SHP77 (cell line): ENCODE results near the gene FOXP1.
A peak's percentile ranks its signal among the peaks of the same experiment; 100 is the strongest.

ENCODE experiments used
- DNase-seq, 2 experiments: peaks; one replicate each; lab custom pipeline; 2025; lab: John Stamatoyannopoulos, UW

Gene FOXP1

DNA sequence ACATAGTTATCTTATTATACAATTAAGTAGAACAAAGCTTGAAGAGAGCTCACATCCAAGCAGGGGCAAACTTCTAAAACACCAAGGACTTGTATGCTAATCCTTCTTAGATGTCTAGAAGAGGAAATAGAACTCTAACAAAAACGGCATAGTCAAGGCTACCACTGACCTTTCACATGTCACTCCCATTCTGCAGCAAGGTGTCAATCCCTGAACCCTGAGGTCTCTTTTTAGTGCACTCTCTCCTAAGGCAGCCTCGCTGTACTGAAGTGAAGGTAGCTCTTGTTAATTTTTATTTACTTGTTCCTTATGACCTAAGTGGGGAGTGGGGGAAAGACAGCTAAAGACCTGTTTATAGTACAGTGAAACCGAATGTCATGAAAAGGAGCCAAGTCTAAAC, 506.5 kb downstream of the FOXP1 start:
- no peak for DNase-seq

- DNase-seq = no peak
Measured at GRCh38 chr3:71076361-71077002, 507.0 kb downstream of the FOXP1 start.

DNA sequence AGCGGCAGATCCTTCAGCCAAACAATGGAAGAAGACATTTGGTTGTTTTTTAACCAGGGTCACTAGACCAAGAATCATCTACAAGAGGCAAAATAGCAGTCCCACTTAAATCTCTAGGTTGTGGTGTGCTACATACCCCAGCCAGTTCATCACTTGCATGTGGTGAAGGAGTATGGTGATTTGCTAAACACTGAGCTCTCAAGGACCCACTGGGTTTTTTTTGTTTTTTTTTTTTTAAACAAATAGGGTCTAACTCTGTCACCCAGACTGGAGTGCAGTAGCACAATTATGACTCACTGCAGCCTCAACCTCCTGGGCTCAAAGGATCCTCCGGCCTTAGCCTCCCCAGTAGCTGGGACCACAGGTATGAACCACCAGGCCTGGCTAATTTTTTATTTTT, 508.0 kb downstream of the FOXP1 start:
- no peak for DNase-seq

GRCh38 chr3:71074423-71074822, 509.1 kb downstream of the FOXP1 start:
- DNase-seq = no peak

DNA sequence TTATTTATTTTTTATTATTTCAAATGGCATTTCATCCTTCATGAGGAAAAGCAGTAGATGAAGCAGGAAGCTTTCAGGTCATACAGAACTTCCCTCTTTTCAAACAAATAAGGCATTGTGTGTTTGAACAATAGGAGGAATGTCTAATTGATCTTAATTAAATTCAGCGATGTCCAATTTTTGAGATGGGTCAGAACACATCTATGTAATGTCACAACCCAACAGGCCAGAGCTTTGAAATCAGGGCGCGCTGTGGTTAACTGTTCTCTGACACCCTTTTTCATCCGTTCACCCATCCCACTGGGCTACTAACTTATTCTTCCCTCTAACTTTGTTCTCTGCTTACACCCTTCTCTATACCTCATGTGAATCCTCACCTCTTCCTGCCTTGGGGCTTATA, 510.5 kb downstream of the FOXP1 start:
- DNase-seq = no peak

DNA sequence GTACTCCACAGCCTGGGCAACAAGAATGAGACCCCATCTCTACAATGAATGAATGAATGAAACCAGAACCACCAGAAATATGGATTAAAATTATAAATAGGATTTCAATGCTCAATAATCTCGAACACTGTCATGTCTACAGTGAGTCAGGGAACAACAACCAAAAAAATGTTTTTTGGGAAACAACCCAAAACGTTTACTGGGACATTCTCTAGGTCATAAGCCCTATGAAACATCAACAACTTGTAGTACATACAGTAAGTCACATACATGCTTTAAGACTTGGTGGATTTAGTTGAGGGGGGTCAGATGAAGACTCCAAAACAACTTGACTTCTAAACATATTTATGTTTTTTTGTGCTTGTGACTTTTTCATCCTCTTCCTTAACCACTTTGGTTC, 511.2 kb downstream of the FOXP1 start:
- DNase-seq = no peak

- no peak for DNase-seq
Measured at GRCh38 chr3:71070497-71071463, 512.7 kb downstream of the FOXP1 start.

- DNase-seq = peak; percentile 24 to 69
Measured at GRCh38 chr3:71069797-71070196, 513.7 kb downstream of the FOXP1 start.

- DNase-seq = no peak
Measured at GRCh38 chr3:71067977-71068654, 515.4 kb downstream of the FOXP1 start.

DNA sequence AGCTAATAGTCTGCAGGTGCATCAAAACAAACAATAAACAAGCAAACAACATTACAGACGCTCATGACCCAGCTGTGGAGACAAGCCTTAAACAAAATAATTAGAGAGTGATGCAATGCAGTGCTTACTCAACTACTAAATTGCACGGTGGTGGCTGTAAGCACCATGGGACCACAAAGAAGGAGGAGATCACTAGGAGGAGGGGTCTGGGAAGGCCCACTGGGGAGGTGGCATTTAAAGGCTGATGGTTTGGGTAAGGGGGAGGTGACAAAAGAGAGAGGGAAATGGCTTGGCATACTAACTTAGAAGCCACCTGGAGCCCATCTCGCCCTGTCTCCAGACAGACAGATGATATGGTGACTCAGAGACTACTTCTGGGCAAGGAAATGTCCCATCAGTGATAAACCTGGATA, 516.7 kb downstream of the FOXP1 start:
- no peak for DNase-seq

GRCh38 chr3:71066356-71066755, 517.2 kb downstream of the FOXP1 start:
- peak; percentile 14 to 20 for DNase-seq

DNA sequence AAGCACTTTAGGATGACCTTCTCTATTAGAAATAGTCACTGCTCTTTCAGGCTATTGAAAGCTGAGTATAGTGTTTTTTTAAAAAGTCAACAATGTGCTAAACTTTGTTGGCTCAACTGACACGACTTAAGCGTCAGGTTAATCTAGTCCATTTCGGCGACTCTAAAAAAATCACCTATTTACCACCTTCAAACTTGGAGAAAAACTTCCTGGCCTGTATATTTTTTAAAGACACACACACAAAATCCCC, 517.8 kb downstream of the FOXP1 start:
- no peak for DNase-seq

DNA sequence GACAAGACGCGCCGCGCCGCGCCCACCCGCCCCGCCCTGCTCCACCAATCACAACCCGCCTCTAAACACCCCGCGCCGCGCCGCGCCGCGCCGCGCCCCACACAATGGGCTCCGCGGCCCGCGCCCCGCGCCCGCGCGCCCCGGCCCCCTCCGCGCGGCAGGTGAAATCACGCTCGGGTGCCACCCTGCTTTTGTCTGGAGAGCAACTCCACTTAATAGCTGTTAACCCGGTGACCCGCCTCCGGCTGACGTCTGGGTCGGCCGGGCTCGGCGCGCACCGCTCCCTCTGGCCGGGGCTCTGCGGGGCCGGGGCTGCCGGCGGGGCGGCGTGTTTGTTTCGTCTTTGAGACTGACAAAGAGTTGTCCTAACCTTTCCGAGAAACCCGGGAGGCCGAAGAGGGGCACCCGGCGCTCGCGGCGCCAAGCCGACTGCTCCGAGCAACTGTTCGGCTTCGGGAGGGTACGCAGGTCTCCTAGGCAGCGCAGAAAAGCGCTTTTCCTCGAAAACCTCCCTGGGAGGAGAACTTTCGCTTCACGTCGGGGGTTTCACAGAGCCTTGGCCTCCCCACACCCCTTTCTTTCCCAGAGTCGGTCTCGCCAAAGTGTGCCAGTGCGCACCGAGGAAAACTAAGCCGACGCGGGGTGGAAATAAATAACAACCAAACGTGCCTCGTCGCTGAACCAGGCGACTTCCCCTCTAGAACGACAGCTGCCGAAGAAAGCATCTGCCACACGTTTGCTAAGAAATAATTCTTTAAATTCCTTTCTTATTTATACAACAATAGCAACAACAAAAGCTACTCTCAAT, 518.4 kb downstream of the FOXP1 start:
- DNase-seq = peak; percentile 19 to 34

DNA sequence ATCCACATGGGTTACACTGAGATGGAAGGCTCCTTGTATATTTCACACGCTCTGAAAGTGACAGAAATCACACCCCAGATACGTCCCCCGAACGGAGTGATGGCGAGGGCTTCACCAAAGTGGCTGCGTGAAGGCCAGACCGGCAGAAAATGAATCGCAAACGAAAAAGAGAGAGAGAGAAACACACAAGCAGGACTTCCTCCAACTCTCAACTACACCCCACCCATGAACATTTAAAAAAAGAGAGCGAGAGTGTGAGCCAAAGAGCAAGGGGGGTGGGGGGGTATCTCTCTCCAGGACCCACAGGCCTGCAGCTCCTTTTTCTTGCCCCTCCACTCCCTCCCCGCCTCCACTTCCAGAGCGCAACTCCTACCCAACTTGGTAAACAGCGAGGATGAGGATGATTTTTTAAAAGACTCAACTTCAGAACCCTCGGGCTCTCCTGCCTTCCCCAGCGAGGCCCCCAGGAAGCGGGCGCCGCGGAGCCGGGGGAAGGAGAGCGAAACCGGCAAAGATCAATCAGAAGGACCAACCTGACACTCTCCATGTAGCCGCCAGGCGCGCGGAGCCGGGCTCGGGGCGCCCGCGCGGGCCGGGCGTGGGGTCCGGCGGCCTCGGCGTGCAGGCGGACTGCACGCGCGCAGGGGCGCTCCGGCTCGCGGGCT, 519.1 kb downstream of the FOXP1 start:
- DNase-seq = no peak

DNA sequence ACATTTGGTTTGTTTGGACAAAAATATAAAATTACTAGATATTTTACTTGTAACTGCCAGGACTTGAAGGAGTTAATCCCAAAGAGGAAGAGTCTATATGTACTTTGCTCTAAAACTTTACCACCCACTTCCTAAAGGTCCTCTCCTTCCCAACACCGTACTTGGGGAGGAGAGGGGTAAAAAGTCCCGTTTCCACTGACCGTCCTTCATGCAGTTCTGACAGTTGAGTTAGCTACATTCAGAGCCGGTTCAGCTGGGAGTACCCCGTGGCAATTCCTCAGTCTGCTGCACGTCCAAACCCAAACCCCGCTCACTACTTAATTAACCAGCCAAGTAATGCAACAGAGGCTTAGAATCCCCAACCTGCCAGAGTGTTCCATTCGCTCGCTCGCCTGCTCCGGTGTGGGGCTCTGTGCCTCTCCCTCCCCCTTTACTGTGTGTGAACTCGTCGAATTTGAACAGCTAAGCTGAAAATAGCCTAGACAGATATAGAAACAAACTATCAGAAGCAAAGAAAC, 519.7 kb downstream of the FOXP1 start:
- no peak for DNase-seq

DNA sequence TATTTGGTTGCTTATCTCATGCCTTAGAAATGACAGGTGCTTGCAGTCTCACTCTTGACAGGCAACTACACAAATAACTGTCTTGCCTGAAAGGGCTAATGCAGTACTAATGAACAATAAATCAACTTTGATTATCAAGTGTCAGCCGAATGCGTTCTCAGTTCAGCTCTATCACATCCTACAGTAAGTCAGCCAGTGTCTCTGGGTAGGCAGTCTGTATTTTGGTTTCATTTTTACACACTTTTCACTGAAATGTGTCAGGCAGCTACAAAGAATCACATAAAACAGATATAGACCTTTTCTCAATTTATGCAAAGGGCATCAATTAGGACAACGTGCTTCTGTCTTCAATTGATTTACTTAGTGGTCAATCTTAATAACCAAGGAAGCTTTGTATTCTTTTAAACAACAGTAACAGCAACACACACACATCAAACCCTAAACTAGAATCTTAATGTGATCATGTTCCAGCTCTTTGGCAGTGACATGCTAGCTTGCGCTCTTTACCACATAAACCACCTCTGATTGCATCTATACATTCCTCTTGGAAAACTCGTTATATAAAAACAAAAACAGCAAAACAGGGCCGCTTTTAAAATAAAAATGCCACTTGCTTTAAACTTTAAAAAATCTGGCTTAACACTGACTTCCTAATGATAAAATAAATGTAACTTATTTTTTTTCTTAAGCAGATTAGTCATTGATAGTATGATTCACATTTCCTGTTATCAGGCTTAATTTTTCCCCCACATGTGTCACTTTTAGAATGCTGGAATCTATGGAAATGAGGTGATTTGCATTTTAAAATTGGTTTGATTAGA, 520.4 kb downstream of the FOXP1 start:
- DNase-seq = no peak

DNA sequence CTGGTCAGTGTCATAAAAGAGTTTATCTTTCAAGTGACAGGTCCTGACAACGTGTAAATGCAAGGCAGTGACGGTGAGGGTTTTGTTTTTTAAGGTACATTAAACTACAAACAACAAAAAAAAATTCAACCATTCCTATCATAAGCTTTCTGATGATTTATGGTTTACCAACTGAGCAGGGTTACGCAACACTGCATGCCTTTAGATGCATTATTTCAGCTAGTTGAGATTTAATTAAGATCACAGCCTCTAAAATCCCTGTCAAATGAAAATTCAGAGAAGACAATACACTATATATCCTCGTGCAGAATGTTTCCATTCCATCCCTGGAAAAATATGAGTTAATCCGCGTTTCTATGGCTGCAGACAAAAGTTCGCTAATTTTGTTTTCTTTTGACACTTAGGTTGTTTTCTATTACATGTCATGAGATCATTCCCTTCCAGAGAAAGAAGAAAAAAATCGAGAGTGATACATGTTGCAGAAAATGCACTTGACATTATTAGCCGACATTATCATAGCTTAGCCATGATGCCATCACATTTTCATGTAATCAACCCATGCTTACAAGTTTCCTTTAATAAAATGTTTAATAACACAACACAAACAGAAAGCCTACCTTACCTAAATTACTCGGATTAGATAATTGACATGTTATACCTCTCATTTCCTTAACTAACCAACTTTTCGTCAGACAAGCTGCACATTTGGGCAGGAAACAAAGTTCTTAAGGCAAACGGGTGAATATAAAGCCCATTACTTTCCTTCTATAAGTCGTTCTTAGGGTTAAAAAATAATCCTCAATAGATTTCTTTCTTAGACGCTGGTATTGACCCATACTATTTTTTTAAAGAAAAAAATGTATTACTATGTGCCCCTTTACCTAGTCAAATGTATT, 521.2 kb downstream of the FOXP1 start:
- DNase-seq = no peak

- DNase-seq = no peak
Measured at GRCh38 chr3:71061581-71061980, 521.9 kb downstream of the FOXP1 start.

DNA sequence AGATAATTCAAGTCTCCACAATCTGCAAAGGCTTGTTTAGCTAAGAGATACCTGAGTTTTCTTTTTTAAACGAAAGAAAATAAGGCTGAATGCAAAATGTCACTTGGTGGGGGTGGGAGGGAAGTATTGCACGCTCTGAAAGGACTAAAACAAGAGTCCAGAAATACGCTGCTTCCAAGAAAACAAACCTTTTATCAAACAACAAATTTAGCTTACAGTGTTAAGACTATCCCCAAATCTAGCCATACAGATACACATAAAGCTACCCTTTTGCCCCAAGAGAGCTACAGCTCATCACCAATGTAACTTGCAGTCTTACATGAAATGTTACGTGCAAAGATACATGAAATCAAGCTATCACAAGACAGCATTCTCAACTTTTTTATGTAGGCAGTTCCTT, 522.5 kb downstream of the FOXP1 start:
- no peak for DNase-seq

- DNase-seq = no peak
Measured at GRCh38 chr3:71060536-71060935, 523.0 kb downstream of the FOXP1 start.
